DMS114 treated with DMSO at 0.1 percent for 48 hours (cell line): Measurements from ENCODE around the gene BAHD1.

ENCODE experiments used
- DNase-seq: peaks from one replicate; lab custom pipeline; 2025; ENCODE audit not compliant: unreplicated experiment; lab: John Stamatoyannopoulos, UW

Gene BAHD1

GRCh38 chr15:40489274-40490175, 48.8 kb downstream of the BAHD1 start:
- no peak for DNase-seq

GRCh38 chr15:40493089-40493840, 52.5 kb downstream of the BAHD1 start:
- DNase-seq = no peak

GRCh38 chr15:40495516-40495915, 54.8 kb downstream of the BAHD1 start:
- DNase-seq = no peak

- DNase-seq = no peak
These were observed 57.7 kb downstream of the BAHD1 start for GRCh38 chr15:40498418-40498817.

GRCh38 chr15:40498891-40499290, 58.1 kb downstream of the BAHD1 start:
- DNase-seq = no peak

GRCh38 chr15:40499931-40500330, 59.2 kb downstream of the BAHD1 start:
- no peak for DNase-seq

GRCh38 chr15:40500568-40501330, 60.0 kb downstream of the BAHD1 start:
- no peak for DNase-seq

GRCh38 chr15:40501487-40501886, 60.7 kb downstream of the BAHD1 start:
- DNase-seq = no peak

- peak; percentile 72 for DNase-seq
These were observed 66.3 kb downstream of the BAHD1 start for GRCh38 chr15:40506964-40507571.

GRCh38 chr15:40508216-40508615, 67.5 kb downstream of the BAHD1 start:
- DNase-seq = no peak

GRCh38 chr15:40510201-40510600, 69.4 kb downstream of the BAHD1 start:
- no peak for DNase-seq

- DNase-seq = no peak
These were observed 70.3 kb downstream of the BAHD1 start for GRCh38 chr15:40511093-40511471.

GRCh38 chr15:40511472-40512133, 70.8 kb downstream of the BAHD1 start:
- DNase-seq = no peak

- DNase-seq = no peak
These were observed 71.7 kb downstream of the BAHD1 start for GRCh38 chr15:40512440-40512839.

GRCh38 chr15:40513609-40514008, 72.9 kb downstream of the BAHD1 start:
- DNase-seq = no peak

GRCh38 chr15:40516322-40516721, 75.6 kb downstream of the BAHD1 start:
- no peak for DNase-seq
